SU-DHL-6 (cell line): ENCODE results near the gene TMEM171.

Source experiments
- H2AFZ ChIP-seq: fragments of 200-600 bp; sonication (generic); 2 replicates; pipeline ENCODE4 v1.6.1; 2014; ENCODE audit warnings: low read depth, mild to moderate bottlenecking, moderate library complexity, mixed read lengths, antibody characterized with exemption, low read length; ENCODE audit not compliant: severe bottlenecking
- H3F3A ChIP-seq: fragments of 200-600 bp; shearing (Covaris generic); 2 replicates; pipeline ENCODE4 v1.6.0; 2016; ENCODE audit warnings: antibody characterized with exemption, mild to moderate bottlenecking; ENCODE audit not compliant: insufficient read depth
- H3K27ac ChIP-seq: fragments of 200-600 bp; sonication (generic); 2 replicates; pipeline ENCODE4 v1.5.1; 2016; ENCODE audit warnings: low read depth, mild to moderate bottlenecking, low read length, moderate library complexity, mixed read lengths
- H3K27me3 ChIP-seq: fragments of 200-600 bp; sonication (generic), shearing (Covaris generic); 2 replicates; pipeline ENCODE4 v1.6.0; 2014; ENCODE audit warnings: mild to moderate bottlenecking, low read length
- H3K36me3 ChIP-seq: fragments of 200-600 bp; sonication (generic); 2 replicates; pipeline ENCODE4 v1.6.1; 2014; ENCODE audit warnings: mild to moderate bottlenecking, low read length, mixed read lengths
- H3K4me2 ChIP-seq: fragments of 300-600, 200-600 bp; shearing (Covaris generic), sonication (generic); 2 replicates; pipeline ENCODE4 v1.6.0; 2014; ENCODE audit warnings: low read length, low read depth, mild to moderate bottlenecking; ENCODE audit not compliant: poor library complexity, severe bottlenecking
- H3K4me3 ChIP-seq: fragments of 200-600 bp; sonication (generic); 2 replicates; pipeline ENCODE4 v1.5.1; 2014; ENCODE audit warnings: antibody characterized with exemption, low read length, mild to moderate bottlenecking, mixed read lengths; ENCODE audit not compliant: insufficient read depth, poor library complexity, severe bottlenecking
- H3K79me2 ChIP-seq: fragments of 200-600 bp; sonication (generic); 2 replicates; pipeline ENCODE4 v1.6.1; 2014; ENCODE audit warnings: mild to moderate bottlenecking, low read length, moderate library complexity; ENCODE audit not compliant: insufficient read depth
- H3K9ac ChIP-seq: fragments of 200-600 bp; sonication (generic); 2 replicates; pipeline ENCODE4 v1.7.0; 2014; ENCODE audit warnings: mild to moderate bottlenecking, low read length
- H3K9me2 ChIP-seq: fragments of 200-600 bp; sonication (generic); replicated peaks from 2 replicates; pipeline ENCODE4 v1.6.1; 2014; ENCODE audit warnings: low read length; ENCODE audit not compliant: insufficient read depth
- H3K9me3 ChIP-seq: fragments of 200-600 bp; sonication (generic); 2 replicates; pipeline ENCODE4 v1.6.1; 2014; ENCODE audit warnings: low read length, mixed read lengths; ENCODE audit not compliant: insufficient read depth
- H4K20me1 ChIP-seq: fragments of 200-600 bp; sonication (generic); 2 replicates; pipeline ENCODE4 v1.6.1; 2014; ENCODE audit warnings: low read depth, mild to moderate bottlenecking, antibody characterized with exemption, low read length, moderate library complexity, mixed read lengths
- CTCF ChIP-seq: fragments of 200-600 bp; sonication (generic); IDR thresholded peaks from one replicate; pipeline ENCODE4 v1.5.1; 2017; ENCODE audit warnings: antibody characterized with exemption, mild to moderate bottlenecking, low read length, moderate library complexity; ENCODE audit not compliant: insufficient read depth, poor library complexity, severe bottlenecking
- EZH2phosphoT487 ChIP-seq: fragments of 200-600 bp; sonication (generic), shearing (Covaris generic); conservative IDR thresholded peaks from 2 replicates; pipeline ENCODE4 v1.6.1; 2018; ENCODE audit warnings: mild to moderate bottlenecking, antibody characterized with exemption, low read length, moderate library complexity, mixed read lengths

Gene TMEM171

GRCh38 chr5:73112359-73112758 lies 8.0 kb upstream of the TMEM171 start:
- Histone ChIP-seq H3K27me3 (no peaks in the 10 kb centered on the region), H3K9ac (no peak overlapping the region), H3K27ac (no peak overlapping the region), H3F3A (no peaks in the 10 kb centered on the region), H3K4me2 (no peak overlapping the region), H3K36me3 (no peaks in the 10 kb centered on the region), H2AFZ (no peak overlapping the region), H3K79me2 (no peaks in the 10 kb centered on the region), H3K9me3 (no peaks in the 10 kb centered on the region), H3K9me2 (no peaks in the 10 kb centered on the region), H4K20me1 (no peaks in the 10 kb centered on the region), H3K4me3 (no peak overlapping the region)
- TF ChIP-seq CTCF: no peak
- TF ChIP-seq EZH2phosphoT487: no peak

DNA sequence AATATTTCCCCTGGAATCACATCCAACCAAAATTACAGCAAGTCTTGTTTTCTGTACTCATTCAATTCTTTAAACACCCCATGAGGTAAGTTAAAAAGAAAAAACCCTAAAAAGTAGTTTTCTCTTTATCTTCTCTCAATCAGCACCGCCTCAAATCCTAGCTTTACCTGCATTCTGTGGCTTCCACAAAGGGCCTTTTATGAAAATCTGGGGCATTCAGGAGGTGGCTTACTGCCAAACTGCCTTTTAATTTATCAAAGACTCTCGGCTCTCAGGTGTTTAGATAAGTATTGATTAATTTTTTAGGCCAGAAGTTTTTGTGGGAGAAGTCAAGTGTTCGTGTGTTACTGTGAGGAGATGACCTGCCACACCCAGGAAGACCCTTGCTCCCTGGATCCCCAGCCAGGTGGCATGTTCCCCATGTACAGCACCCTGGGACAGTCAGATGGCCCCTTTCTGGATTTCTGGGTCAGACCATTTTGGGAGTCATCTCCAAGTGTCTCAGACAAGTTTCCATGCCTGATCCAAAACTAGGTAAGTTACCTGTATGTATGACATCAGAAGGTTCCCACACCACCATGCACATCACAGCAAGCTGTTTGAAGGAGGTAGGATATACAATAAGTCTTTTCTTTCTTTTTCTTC lies 6.2 kb upstream of the TMEM171 start:
- TF ChIP-seq EZH2phosphoT487 (no peak), CTCF (no peak)
- Histone ChIP-seq H3K9me3 (no peaks in the 10 kb centered on the region), H3K9me2 (no peaks in the 10 kb centered on the region), H3K79me2 (no peaks in the 10 kb centered on the region), H3K36me3 (no peaks in the 10 kb centered on the region), H4K20me1 (no peaks in the 10 kb centered on the region), H3K27me3 (no peaks in the 10 kb centered on the region), H3K4me2 (no peak overlapping the region), H3F3A (no peaks in the 10 kb centered on the region), H3K9ac (no peak overlapping the region), H3K27ac (no peak overlapping the region), H3K4me3 (no peak overlapping the region), H2AFZ (no peak overlapping the region)

DNA sequence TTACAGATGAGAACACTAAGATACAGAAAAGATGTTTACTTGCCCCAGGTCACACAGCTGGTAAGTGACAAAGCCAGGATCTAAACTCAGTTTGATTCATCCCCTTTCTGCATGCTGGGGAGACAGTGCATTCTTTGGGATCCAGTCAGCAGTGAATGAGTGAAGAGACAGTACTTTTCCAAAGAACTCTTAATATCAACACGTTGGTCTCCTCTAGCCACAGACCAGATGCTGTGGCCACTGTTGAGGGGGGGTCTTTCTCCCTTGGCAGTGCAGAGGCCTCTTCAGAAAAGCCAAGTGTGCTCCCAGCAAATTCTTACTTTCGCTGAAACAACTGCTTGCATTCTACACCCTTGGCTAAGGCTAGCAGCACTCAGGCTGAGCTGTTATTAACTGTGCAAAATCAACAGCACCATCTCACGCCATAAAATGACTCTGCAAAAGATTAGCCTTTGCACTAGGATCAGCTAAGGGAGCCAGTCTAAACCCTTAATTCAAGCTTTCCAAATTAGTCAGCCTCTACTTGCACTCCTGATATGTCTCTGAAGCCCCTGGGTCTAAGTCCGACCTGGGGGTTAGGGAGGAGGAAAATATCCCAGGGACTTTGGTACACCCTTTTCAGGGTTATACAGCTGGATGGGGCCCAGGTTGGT lies 4.8 kb upstream of the TMEM171 start:
- H3K27ac ChIP-seq: no peak overlapping the region
- H2AFZ ChIP-seq: no peak overlapping the region

More for the DNA sequence above, 4.8 kb upstream of the TMEM171 start:
- Histone ChIP-seq H3F3A (no peaks in the 10 kb centered on the region), H3K36me3 (no peaks in the 10 kb centered on the region), H3K9ac (no peak overlapping the region), H3K4me3 (no peak overlapping the region), H4K20me1 (no peaks in the 10 kb centered on the region), H3K27me3 (no peaks in the 10 kb centered on the region), H3K79me2 (no peaks in the 10 kb centered on the region), H3K9me3 (no peaks in the 10 kb centered on the region), H3K4me2 (no peak overlapping the region), H3K9me2 (no peaks in the 10 kb centered on the region)
- TF ChIP-seq EZH2phosphoT487 (no peak), CTCF (no peak)
